ENCODE results near the gene C11orf24. TPM values are rescaled to one million over a fixed set of nuclear protein-coding genes. Genes with fewer than 3 reads are reported as not detected.

The C11orf24 gene
- total RNA-seq, 2 donors from 2014 or later = 24.7 to 28.4 TPM

DNA sequence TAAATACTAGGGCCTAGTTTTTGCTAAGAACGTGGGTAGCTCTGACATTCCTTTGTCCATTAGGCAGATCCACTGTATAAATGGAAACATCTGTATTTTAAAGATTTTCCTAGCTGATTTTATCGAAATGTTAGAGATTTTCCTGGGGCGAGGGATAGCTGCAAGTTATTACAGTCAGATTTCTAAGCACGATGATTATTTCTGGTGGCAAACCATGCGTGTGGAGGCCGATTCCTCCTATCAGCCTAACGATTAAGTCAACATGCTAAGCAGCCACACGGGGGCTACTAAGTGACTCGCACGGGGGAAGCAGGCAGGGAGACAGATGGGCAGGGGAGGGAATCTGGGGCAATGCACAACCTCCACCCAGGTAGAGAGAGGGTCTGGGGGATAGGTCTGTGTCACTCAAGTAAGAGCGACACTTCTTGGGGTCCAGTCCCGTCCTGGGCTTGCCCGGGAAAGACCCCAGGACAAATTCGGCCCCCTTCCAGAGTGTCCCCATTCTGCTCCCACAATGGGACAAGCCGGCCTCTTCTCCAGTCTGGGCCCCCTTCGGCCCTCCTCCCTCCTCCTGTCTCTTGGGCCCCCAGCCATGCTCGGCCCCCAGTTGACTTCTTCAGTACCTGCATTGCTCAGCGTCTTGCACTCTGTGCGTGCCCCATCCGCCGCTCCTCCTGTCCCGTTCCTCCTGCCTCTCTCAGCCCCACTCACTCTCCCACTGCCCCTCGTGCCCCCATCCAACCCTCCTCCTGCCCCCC lies 571 bp downstream of the C11orf24 start:
- Mint-ChIP-seq H3K36me3 (ENCODE audit: insufficient read depth in 2 of 2) (peaks cover 0 to 4% of the 10 kb centered on the region in 2 donors), H3K9me3 (no peaks in the 10 kb centered on the region), H3K4me3 (peak overlapping the region; percentile 97 to 98), H3K27ac (peak overlapping the region; percentile 90), H3K4me1 (ENCODE audit: low read depth) (peaks cover 38% of the 10 kb centered on the region), H3K27me3 (ENCODE audit: low read depth) (no peaks in the 10 kb centered on the region)
- peak; percentile 56 to 66 for DNase-seq
- peak; percentile 36 to 37 for ATAC-seq (replicated peaks in 1 of 2)

GRCh38 chr11:68270196-68271022 lies 1.4 kb downstream of the C11orf24 start:
- Mint-ChIP-seq H3K27me3 (ENCODE audit: low read depth) (no peaks in the 10 kb centered on the region), H3K4me3 (peak overlapping the region; percentile 97 to 98), H3K4me1 (ENCODE audit: low read depth) (peaks cover 38% of the 10 kb centered on the region), H3K36me3 (ENCODE audit: insufficient read depth in 2 of 2) (peaks cover 0 to 4% of the 10 kb centered on the region in 2 donors), H3K27ac (peak overlapping the region; percentile 90), H3K9me3 (no peaks in the 10 kb centered on the region)
- DNase-seq (no peak), ATAC-seq (replicated peaks in 1 of 2) (no peak)

- Mint-ChIP-seq H3K9me3 (no peaks in the 10 kb centered on the region), H3K27ac (no peak overlapping the region), H3K4me3 (peak overlapping the region; percentile 10 to 68)
Observed at GRCh38 chr11:68269414-68270081, 2.2 kb downstream of the C11orf24 start.

DNA sequence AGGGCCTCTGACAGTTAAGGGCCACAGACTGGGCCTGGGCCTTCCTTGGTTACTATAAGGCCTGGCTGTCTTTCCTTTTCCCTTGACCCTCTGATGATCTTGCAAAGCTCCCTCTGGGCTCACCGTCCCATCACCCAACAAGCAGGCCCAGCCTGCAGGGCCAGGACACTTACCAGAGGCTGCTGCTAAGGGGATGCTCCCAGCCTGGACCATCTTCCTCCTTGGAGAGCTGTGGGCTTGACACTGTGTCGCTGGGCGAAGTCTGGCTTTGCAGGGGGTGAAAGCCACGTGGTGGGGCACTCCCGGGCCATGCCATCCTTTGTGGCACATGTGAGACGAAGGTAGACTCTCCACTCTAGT lies 3.9 kb downstream of the C11orf24 start:
- Mint-ChIP-seq H3K27me3 (ENCODE audit: low read depth) (no peaks in the 10 kb centered on the region), H3K36me3 (ENCODE audit: insufficient read depth in 2 of 2) (peaks cover 6 to 7% of the 10 kb centered on the region in 2 donors), H3K4me1 (ENCODE audit: low read depth) (peaks cover 29% of the 10 kb centered on the region), H3K4me3 (no peak overlapping the region), H3K27ac (no peak overlapping the region), H3K9me3 (no peaks in the 10 kb centered on the region)
- DNase-seq (no peak), ATAC-seq (replicated peaks in 1 of 2) (no peak)

More at GRCh38 chr11:68269414-68270081, 2.2 kb downstream of the C11orf24 start:
- Mint-ChIP-seq H3K4me1 (ENCODE audit: low read depth) (peaks cover 38% of the 10 kb centered on the region), H3K36me3 (ENCODE audit: insufficient read depth in 2 of 2) (peaks cover 2 to 7% of the 10 kb centered on the region in 2 donors), H3K27me3 (ENCODE audit: low read depth) (no peaks in the 10 kb centered on the region)
- ATAC-seq (replicated peaks in 1 of 2) (no peak), DNase-seq (no peak)

- ATAC-seq (replicated peaks in 1 of 2) (no peak), DNase-seq (no peak)
- H3K4me1 Mint-ChIP-seq (ENCODE audit: low read depth) = peaks cover 22% of the 10 kb centered on the region
- H3K9me3 Mint-ChIP-seq = no peaks in the 10 kb centered on the region
- no peak overlapping the region for H3K27ac Mint-ChIP-seq
- no peak overlapping the region for H3K4me3 Mint-ChIP-seq
- no peaks in the 10 kb centered on the region for H3K27me3 Mint-ChIP-seq (ENCODE audit: low read depth)
- H3K36me3 Mint-ChIP-seq (ENCODE audit: insufficient read depth in 2 of 2) = peaks cover 6 to 7% of the 10 kb centered on the region in 2 donors
Observed at GRCh38 chr11:68266936-68267880, 4.6 kb downstream of the C11orf24 start.

- peaks cover 21% of the 10 kb centered on the region for H3K4me1 Mint-ChIP-seq (ENCODE audit: low read depth)
- no peak for ATAC-seq (replicated peaks in 1 of 2)
Observed at GRCh38 chr11:68266121-68266891, 5.5 kb downstream of the C11orf24 start.

GRCh38 chr11:68264741-68265540 lies 6.8 kb downstream of the C11orf24 start:
- DNase-seq (no peak), ATAC-seq (replicated peaks in 1 of 2) (no peak)
- peaks cover 6 to 8% of the 10 kb centered on the region in 2 donors for H3K36me3 Mint-ChIP-seq (ENCODE audit: insufficient read depth in 2 of 2)
- no peaks in the 10 kb centered on the region for H3K27me3 Mint-ChIP-seq (ENCODE audit: low read depth)
- H3K9me3 Mint-ChIP-seq = no peaks in the 10 kb centered on the region
- H3K4me3 Mint-ChIP-seq = no peak overlapping the region
- no peak overlapping the region for H3K27ac Mint-ChIP-seq
- H3K4me1 Mint-ChIP-seq (ENCODE audit: low read depth) = peaks cover 8% of the 10 kb centered on the region

More at GRCh38 chr11:68266121-68266891, 5.5 kb downstream of the C11orf24 start:
- H3K4me3 Mint-ChIP-seq = no peak overlapping the region
- DNase-seq = no peak
- no peaks in the 10 kb centered on the region for H3K9me3 Mint-ChIP-seq
- no peaks in the 10 kb centered on the region for H3K27me3 Mint-ChIP-seq (ENCODE audit: low read depth)
- H3K36me3 Mint-ChIP-seq (ENCODE audit: insufficient read depth in 2 of 2) = peaks cover 6 to 7% of the 10 kb centered on the region in 2 donors
- no peak overlapping the region for H3K27ac Mint-ChIP-seq

DNA sequence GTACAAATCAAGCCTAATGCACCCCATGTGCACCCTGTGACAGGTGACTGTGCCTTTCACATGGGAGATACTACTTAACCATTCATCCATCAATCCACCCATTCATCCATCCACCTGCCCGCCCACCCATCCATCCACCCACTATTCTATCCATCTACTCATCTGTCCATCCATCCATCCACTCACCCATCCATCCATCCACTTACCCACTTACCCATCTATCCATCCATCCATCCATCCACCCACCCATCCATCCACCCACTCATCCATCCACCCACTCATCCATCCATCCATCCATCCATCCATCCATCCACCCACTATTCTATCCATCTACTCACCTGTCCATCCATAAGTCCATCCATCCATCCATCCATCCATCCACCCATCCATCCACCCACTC lies 7.5 kb downstream of the C11orf24 start:
- peaks cover 1% of the 10 kb centered on the region for H3K4me1 Mint-ChIP-seq (ENCODE audit: low read depth)
- H3K36me3 Mint-ChIP-seq (ENCODE audit: insufficient read depth in 2 of 2) = peaks cover 6 to 8% of the 10 kb centered on the region in 2 donors
- H3K4me3 Mint-ChIP-seq = no peak overlapping the region
- no peak for ATAC-seq (replicated peaks in 1 of 2)
- no peak for DNase-seq
- H3K27ac Mint-ChIP-seq = no peak overlapping the region
- H3K9me3 Mint-ChIP-seq = no peaks in the 10 kb centered on the region
- no peaks in the 10 kb centered on the region for H3K27me3 Mint-ChIP-seq (ENCODE audit: low read depth)

DNA sequence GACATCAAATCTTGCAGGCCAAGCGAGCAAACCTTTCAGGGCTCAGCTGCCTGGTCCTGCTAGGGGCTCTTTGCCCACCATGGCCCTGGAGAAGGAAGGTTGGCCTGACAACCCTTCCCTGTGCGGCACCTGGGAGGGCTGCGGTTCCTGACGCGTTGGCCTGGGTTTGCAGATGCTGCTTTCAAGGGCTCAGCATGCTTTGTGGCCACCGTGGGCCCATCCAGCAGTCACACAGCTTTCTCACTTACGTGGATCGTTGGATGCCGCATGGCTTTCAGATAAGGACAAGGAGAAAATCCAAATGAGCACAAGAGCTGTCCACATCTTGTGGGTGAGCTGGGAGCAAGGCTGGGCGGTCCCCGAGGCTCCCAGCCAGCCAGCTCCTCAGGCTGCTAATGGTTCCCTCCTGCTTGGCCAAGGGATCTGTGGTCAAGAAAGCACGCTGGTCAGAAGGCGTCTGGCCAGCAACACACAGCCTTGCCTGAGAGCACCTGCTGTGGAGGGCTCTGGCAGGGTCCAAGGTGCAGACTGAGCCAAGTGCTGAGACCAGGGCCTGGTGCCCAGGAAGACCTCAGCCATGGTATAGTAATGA lies 8.2 kb downstream of the C11orf24 start:
- no peaks in the 10 kb centered on the region for H3K9me3 Mint-ChIP-seq
- H3K36me3 Mint-ChIP-seq (ENCODE audit: insufficient read depth in 2 of 2) = peaks cover 6% of the 10 kb centered on the region in 2 donors
- H3K4me3 Mint-ChIP-seq = no peak overlapping the region
- no peak for ATAC-seq (replicated peaks in 1 of 2)
- H3K27me3 Mint-ChIP-seq (ENCODE audit: low read depth) = no peaks in the 10 kb centered on the region
- DNase-seq = no peak
- no peaks in the 10 kb centered on the region for H3K4me1 Mint-ChIP-seq (ENCODE audit: low read depth)
- no peak overlapping the region for H3K27ac Mint-ChIP-seq

DNA sequence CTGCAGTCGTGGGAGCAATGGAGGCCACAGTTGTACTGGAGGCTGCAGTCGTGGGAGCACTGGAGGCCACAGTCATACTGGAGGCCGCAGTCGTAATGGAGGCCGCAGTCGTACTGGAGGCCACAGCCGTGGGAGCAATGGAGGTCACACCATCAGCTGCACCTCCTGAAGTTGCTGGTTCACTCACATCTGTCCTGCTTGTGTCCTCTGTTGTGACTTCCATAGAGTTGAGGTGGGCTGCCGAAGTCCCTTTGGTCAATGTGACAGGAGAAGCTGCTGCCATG lies 9.3 kb downstream of the C11orf24 start:
- no peak for DNase-seq
- H3K36me3 Mint-ChIP-seq (ENCODE audit: insufficient read depth in 2 of 2) = peaks cover 4 to 6% of the 10 kb centered on the region in 2 donors

More for the DNA sequence above, 9.3 kb downstream of the C11orf24 start:
- Mint-ChIP-seq H3K9me3 (no peaks in the 10 kb centered on the region), H3K4me1 (ENCODE audit: low read depth) (peaks cover 3% of the 10 kb centered on the region), H3K27me3 (ENCODE audit: low read depth) (no peaks in the 10 kb centered on the region), H3K4me3 (no peak overlapping the region), H3K27ac (no peak overlapping the region)
- ATAC-seq (replicated peaks in 1 of 2) = no peak
